Nephron progenitor cell (in vitro differentiated cells): ENCODE results near the gene RALBP1.
"Not testable (repeated sequence)": the region's sequence is repeated elsewhere in the genome, so short reads cannot be mapped to it uniquely, and the experiment has no call there.

Experiments used
- DNase-seq: peaks from one replicate; pipeline ENCODE4 v3.0.0; 2021
- H3K27ac Mint-ChIP-seq: 2 replicates; pipeline ENCODE4 v1.8.0; 2021; ENCODE audit warnings: mild to moderate bottlenecking, moderate library complexity, mixed read lengths
- H3K27me3 Mint-ChIP-seq: 2 replicates; pipeline ENCODE4 v1.8.0; 2021; ENCODE audit warnings: mild to moderate bottlenecking, low read depth, mixed read lengths; ENCODE audit not compliant: poor library complexity
- H3K36me3 Mint-ChIP-seq: 2 replicates; pipeline ENCODE4 v1.8.0; 2021; ENCODE audit warnings: low read depth, mixed read lengths
- H3K4me1 Mint-ChIP-seq: 2 replicates; pipeline ENCODE4 v1.8.0; 2021; ENCODE audit warnings: mixed read lengths
- H3K4me3 Mint-ChIP-seq: 2 replicates; pipeline ENCODE4 v1.8.0; 2021; ENCODE audit warnings: mild to moderate bottlenecking, moderate library complexity, mixed read lengths
- H3K9me3 Mint-ChIP-seq: 2 replicates; pipeline ENCODE4 v1.8.0; 2021; ENCODE audit warnings: mild to moderate bottlenecking, moderate library complexity, mixed read lengths
- CTCF ChIP-seq: fragments of 200-600 bp; sonication (generic); IDR thresholded peaks from 2 replicates; pipeline ENCODE4 v1.5.0; 2021; ENCODE audit warnings: antibody characterized with exemption

RALBP1 gene

DNA sequence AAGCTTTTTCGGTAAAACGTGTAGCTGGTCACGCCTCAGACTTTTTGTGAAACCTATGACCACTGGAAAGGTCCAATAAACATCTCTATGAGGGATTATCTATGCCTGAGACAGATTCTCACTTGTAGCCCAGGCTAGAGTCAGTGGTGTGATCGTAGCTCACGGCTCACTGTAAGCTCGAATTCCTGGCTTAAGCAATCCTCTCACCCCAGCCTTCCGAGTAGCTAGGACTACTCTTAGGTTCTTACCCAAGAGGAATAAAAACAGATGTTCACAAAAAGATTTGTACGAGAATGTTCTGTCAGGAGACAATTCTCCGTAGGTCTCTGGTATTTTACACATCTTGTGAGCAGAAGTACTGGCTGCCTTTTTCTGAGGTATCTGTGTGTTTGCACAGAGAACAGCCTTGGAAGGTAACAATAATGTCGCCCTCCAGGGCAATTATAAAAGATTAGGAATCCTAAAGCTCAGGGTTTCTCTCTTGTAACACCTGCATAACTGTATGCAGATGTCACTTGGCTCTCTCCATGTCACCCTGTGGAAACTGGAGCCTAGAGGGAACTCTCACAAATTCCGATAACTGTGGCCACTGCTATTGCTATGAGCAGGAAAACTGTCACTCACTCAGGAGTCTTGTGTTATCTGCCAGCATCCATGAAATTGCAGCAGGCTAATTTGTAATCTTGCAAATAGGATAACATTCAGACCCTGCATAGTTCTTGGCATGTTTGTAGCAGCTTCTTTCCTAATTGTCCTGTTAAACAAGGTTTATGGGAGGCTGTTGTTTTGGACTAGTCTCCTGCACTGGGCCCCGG, 25.5 kb upstream of the RALBP1 start:
- peaks cover 14% of the 10 kb centered on the region for H3K36me3 Mint-ChIP-seq
- H3K9me3 Mint-ChIP-seq: peaks cover 34% of the 10 kb centered on the region
- TF ChIP-seq CTCF: no peak
- H3K4me3 Mint-ChIP-seq: no peak overlapping the region
- peaks cover 3% of the 10 kb centered on the region for H3K27me3 Mint-ChIP-seq
- H3K27ac Mint-ChIP-seq: peak overlapping the region; percentile 42
- peaks cover 26% of the 10 kb centered on the region for H3K4me1 Mint-ChIP-seq
- no peak for DNase-seq

DNA sequence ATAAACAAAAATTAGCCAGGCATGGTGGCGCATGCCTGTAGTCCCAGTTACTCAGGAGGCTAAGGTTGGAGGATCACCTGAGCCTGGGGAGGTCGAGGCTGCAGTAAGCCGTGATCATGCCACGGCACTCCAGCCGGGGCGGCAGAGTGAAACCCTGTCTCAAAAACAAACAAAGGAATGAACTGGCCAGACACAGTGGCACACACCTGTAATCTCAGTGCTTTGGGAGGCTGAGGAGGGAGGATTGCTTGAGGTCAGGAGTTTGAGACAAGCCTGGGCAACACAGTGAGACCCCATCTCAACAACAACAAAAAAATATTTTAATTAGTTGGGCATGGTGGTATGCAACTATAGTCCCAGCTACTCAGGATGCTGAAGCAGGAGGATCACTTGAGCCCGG, 24.4 kb upstream of the RALBP1 start:
- Mint-ChIP-seq H3K36me3 (peaks cover 18% of the 10 kb centered on the region), H3K4me1 (peaks cover 26% of the 10 kb centered on the region), H3K9me3 (peaks cover 33% of the 10 kb centered on the region)
- not testable (repeated sequence) for H3K4me3 Mint-ChIP-seq, DNase-seq, H3K27me3 Mint-ChIP-seq, H3K27ac Mint-ChIP-seq

- H3K27ac Mint-ChIP-seq: no peak overlapping the region
- DNase-seq: no peak
- H3K4me1 Mint-ChIP-seq: peaks cover 21% of the 10 kb centered on the region
- H3K36me3 Mint-ChIP-seq: peaks cover 7% of the 10 kb centered on the region
- peaks cover 3% of the 10 kb centered on the region for H3K27me3 Mint-ChIP-seq
- peaks cover 30% of the 10 kb centered on the region for H3K9me3 Mint-ChIP-seq
- no peak overlapping the region for H3K4me3 Mint-ChIP-seq
- TF ChIP-seq CTCF: no peak
Observed at GRCh38 chr18:9453283-9453682, 22.0 kb upstream of the RALBP1 start.

GRCh38 chr18:9454061-9454703, 21.1 kb upstream of the RALBP1 start:
- Mint-ChIP-seq H3K36me3 (peaks cover 7% of the 10 kb centered on the region), H3K27ac (no peak overlapping the region), H3K4me1 (peaks cover 21% of the 10 kb centered on the region), H3K27me3 (no peaks in the 10 kb centered on the region), H3K9me3 (peaks cover 26% of the 10 kb centered on the region), H3K4me3 (no peak overlapping the region)
- DNase-seq: no peak
- TF ChIP-seq CTCF: no peak

GRCh38 chr18:9455718-9456511, 19.4 kb upstream of the RALBP1 start:
- no peak for TF ChIP-seq CTCF
- H3K27me3 Mint-ChIP-seq: no peaks in the 10 kb centered on the region

GRCh38 chr18:9466127-9466526, 9.2 kb upstream of the RALBP1 start:
- TF ChIP-seq CTCF: no peak
- no peak for DNase-seq
- no peak overlapping the region for H3K4me3 Mint-ChIP-seq
- H3K9me3 Mint-ChIP-seq: peaks cover 52% of the 10 kb centered on the region
- no peaks in the 10 kb centered on the region for H3K4me1 Mint-ChIP-seq
- peaks cover 8% of the 10 kb centered on the region for H3K36me3 Mint-ChIP-seq
- H3K27ac Mint-ChIP-seq: no peak overlapping the region
- peaks cover 10% of the 10 kb centered on the region for H3K27me3 Mint-ChIP-seq

More at GRCh38 chr18:9455718-9456511, 19.4 kb upstream of the RALBP1 start:
- H3K4me1 Mint-ChIP-seq: peaks cover 6% of the 10 kb centered on the region
- H3K27ac Mint-ChIP-seq: no peak overlapping the region
- peaks cover 26% of the 10 kb centered on the region for H3K9me3 Mint-ChIP-seq
- H3K4me3 Mint-ChIP-seq: no peak overlapping the region
- no peak for DNase-seq
- peaks cover 7% of the 10 kb centered on the region for H3K36me3 Mint-ChIP-seq
